ENCODE results near the gene SKA1. TPM values are rescaled to one million over a fixed set of nuclear protein-coding genes. Genes with fewer than 3 reads are reported as not detected.

The SKA1 gene
- total and polyA plus RNA-seq, 2 of the 13 experiments (the other 11 are each of a cell fraction or from before 2014, with no cell fraction given): 5.3 to 21.3 TPM

GRCh38 chr18:50398947-50399346 is 24.1 kb downstream of the SKA1 start:
- Histone ChIP-seq H3K36me3 (replicated peaks in 1 of 2; ENCODE audit: control insufficient read depth in 1 of 2, insufficient read depth in 2 of 2, low read length in 2 of 2) (no peaks in the 10 kb centered on the region), H3K27ac (ENCODE audit: extremely low read length, insufficient read depth, low read length) (no peak overlapping the region), H3K27me3 (ENCODE audit: control insufficient read depth in 1 of 2, insufficient read depth in 2 of 2, low read length in 2 of 2) (no peaks in the 10 kb centered on the region), H3K4me1 (ENCODE audit: insufficient read depth, low read length) (peaks cover 50% of the 10 kb centered on the region), H3K4me3 (replicated peaks in 1 of 3; ENCODE audit: insufficient read depth in 1 of 3, low read depth in 2 of 3, low read length in 3 of 3) (no peak overlapping the region), H3K4me2 (ENCODE audit: low read depth, low read length) (no peak overlapping the region), H4K20me1 (ENCODE audit: insufficient read depth, low read length) (no peaks in the 10 kb centered on the region), H3K9ac (ENCODE audit: insufficient read depth, low read depth, low read length) (no peak overlapping the region), H3K79me2 (ENCODE audit: insufficient read depth, low read length) (no peaks in the 10 kb centered on the region), H2AFZ (ENCODE audit: low read length) (no peak overlapping the region), H3K9me3 (ENCODE audit: low read length) (no peaks in the 10 kb centered on the region)
- in situ Hi-C loops (cut with HindIII; ENCODE audit: extremely low pct_ligation_motif_present, low pct_unique_long_range_greater_than_20kb): no loop called here
- intact Hi-C loops (cut with micrococcal nuclease; ENCODE audit: unreplicated experiment): no loop called here
- ChIA-PET CTCF (ENCODE audit: low intra/inter-chr PET ratio, low total read pairs) (no interaction called here), POLR2A (no interaction called here)
- no TSS peak for BruUV-seq (replicated peaks)
- 92% methylated on average over 1 of the region's 1 CpG for WGBS (ENCODE audit: low lambda C conversion rate)
- ATAC-seq (no peak), DNase-seq (ENCODE audit: low spot score) (no peak), FAIRE-seq (no peak)
- TF ChIP-seq MLXIP (CRISPR knock-in tag; IDR thresholded peaks at IDR 0.05; ENCODE audit: borderline replicate concordance) (no peak), HMG20B (CRISPR knock-in tag; conservative IDR thresholded peaks at IDR 0.05) (no peak), ZSCAN25 (CRISPR knock-in tag; IDR thresholded peaks at IDR 0.05) (no peak), ZNF383 (CRISPR knock-in tag; IDR thresholded peaks at IDR 0.05; ENCODE audit: borderline replicate concordance) (no peak), HNF1A (IDR thresholded peaks at IDR 0.05; ENCODE audit: low read depth) (no peak), HNF1A (CRISPR knock-in tag; IDR thresholded peaks at IDR 0.05; ENCODE audit: borderline replicate concordance) (no peak), ZNF691 (CRISPR knock-in tag; IDR thresholded peaks at IDR 0.05; ENCODE audit: borderline replicate concordance, low read depth) (no peak), ZSCAN29 (CRISPR knock-in tag; conservative IDR thresholded peaks at IDR 0.05) (no peak), THAP9 (CRISPR knock-in tag; IDR thresholded peaks at IDR 0.05; ENCODE audit: borderline replicate concordance) (no peak), IRF9 (CRISPR knock-in tag; IDR thresholded peaks at IDR 0.05; ENCODE audit: borderline replicate concordance) (no peak), PRMT3 (CRISPR knock-in tag; IDR thresholded peaks at IDR 0.05; ENCODE audit: borderline replicate concordance, low read depth) (no peak), ATM (IDR thresholded peaks at IDR 0.05; ENCODE audit: borderline replicate concordance) (no peak), HHEX (CRISPR knock-in tag; IDR thresholded peaks at IDR 0.05) (no peak)
